GM19099 (cell line): ENCODE measurements around the gene FOXL2.

Experiments used
- POLR2A ChIP-seq: IDR thresholded peaks from 3 replicates; pipeline ENCODE4 v1.6.1; 2011; ENCODE audit warnings: low read depth; ENCODE audit not compliant: insufficient read length; ENCODE audit errors: extremely low read depth

FOXL2 gene

DNA sequence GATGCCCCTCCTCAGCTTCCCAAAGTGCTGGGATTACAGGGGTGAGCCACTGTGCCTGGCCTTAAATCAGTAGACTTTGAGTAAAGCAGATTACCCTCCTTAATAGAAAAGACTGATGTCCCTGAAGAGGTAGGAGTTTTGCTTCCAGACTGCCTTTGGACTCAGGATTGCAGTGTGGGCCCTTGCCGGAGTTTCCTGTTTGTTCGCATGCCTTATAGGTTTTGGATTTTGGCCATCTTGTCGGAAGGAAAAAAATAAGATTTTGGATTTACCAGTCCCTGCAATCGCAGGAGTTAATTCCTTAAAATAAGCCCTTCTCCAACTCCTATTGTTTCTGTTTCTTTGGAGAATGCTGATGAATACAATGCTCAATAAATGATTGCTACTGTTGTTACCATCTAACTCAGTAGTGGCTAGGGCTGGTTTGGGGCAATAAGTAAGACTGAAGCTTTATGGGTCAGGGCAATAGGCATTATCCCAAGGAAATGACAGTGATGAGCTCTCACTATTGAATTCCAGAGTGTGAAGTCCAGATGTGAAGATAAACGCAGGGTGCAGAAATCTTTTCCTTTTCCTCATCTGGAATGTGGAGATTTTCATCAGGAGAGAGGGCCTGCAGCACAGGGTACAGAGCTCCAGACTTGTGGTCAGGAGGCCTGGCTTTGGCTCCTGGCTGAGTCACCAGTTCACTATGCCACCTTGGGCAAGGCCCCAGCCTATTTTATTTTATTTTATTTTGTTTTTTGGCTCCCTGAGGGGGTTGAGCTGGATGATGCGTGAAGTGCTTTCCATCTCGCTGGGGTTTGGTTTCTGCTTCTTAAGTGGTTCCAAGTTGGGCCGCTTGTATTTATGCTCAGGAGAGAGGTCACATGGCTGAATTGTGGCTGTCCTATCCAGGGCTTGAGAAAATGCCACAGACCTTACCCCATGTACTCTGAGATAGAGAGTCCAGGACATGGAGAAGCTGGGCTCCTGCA, 25.3 kb downstream of the FOXL2 start:
- no peak for TF ChIP-seq POLR2A

DNA sequence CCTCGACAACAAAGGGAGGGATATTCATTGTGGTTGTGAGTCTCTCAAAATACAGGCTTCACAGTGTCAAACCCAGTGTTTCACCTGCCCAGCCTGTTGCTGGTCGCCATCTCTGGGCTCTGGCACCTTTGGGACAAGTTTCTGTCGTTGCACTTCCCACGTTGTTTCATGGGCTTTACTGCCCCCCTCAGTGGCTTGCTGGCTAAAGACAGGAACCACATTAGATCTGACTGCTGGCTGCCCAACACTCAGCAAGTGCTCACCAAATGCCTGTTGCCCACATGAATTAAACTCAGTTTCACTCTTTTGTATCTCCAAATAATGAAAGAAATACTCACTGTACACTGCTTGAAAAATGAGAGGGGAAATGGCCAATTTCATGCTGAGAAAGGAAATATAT, 27.6 kb downstream of the FOXL2 start:
- no peak for TF ChIP-seq POLR2A

DNA sequence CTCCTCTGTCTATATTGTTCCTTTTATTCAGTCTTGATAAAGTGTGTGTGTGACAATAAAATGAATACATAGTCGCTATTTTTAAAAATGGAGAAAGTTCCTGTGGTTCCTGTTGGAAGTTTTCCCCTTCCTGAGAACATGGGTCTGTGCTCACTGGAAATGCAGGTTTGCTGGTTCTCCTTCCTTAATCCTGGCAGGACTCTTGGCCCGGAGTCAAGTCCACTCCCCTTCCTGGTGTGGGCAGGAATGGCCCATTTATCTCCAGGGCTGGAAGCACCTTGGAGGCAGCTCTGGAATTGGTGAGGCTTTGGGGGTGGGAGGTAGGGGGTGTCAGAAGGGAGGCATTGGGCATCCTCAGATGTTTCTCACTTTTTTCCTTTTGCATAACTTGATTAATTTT, 30.1 kb downstream of the FOXL2 start:
- no peak for TF ChIP-seq POLR2A

DNA sequence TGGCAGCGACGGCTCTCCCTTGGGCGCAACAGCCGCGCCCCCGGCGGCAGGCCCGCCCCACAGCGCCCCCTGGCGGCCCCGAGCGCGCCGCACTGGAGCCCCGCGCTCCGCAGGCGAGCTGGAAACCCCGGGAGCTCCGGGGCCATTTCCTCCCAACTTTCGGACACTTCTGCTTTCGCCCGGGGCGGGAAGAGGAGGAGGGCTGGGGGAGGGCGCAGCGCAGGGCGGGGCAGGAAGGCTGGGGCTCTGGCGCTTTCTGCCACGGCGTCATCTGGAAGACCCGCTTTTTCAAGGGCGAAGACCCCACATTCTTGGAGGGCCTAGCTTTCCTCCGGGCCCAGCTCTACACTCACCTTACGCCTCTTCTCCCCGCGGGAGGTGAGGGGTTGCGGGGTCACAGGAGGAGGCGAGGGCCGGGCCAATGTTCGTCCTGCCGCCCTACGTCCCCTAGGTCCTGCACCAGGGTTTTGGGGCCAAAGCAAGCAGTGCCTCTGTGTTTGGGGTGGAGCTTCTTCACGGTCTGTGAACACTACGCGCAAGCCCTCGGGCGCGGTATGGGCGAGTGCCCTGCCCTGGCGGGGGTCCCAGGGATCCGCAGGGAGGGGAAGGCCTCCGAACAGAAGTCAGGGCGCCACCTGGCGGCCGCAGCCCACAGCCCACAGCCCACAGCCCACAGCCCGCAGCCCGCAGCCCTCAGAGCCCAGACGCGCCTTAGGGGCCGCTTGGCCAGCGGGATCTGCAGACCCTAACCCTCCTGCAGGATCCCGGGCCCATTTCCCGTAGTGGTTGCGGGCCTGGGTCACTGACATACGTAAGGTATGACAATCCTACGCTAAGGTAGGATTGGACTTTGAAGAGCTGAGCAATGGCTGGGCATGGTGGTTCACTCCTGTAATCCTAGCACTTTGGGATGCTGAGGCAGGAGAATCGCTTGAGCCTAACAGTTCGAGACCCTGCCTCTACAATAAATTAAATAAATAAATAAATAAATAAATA, 31.1 kb downstream of the FOXL2 start:
- TF ChIP-seq POLR2A = no peak

DNA sequence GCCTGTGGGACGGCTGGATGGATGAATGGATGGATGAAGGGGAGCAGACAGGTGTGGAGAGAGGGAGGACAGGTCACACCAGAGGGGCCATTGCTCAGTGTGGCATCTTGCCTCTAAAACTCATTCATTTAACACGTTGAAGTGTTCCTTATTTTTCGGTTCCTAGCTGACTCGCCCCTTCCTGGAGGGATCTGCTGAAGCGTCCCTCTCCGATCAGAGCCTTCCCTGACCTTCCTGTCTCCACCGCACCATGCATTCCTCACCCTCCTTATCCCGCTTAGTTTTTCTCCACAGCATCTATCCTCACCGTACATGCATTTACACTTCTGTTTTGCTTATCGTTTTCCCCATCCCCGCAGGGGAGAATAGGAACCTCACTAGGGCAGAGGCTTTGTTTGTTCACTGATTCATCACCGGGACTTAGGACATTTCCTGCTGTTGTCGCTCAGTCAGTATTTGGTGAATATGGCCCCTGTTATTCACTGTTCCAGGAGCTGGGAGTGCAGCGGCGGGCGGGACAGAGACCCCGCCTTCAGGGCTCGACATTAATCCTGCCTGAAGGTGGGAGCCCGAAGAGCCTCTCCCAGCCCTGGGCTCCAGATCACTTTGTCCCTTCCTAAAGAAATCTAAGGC, 32.0 kb downstream of the FOXL2 start:
- TF ChIP-seq POLR2A = no peak

DNA sequence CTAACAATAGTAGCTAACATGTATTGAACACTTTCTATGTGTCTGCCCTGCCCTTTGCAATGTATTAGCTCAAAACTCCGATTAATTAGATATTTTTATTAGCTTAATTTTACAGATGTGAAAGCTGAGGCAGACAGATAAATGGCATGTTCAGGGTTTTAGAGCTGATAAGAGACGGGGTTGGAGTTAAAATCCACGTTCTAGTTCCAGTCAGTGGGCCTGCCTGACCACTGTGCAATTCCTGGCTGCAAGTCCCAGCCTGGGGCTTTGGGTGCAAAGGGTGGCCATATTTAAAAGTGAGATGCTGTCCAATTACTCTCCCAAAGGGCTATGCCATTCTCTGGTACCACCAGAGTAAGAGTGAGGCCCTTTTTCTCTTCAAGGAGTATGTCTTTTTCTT, 33.2 kb downstream of the FOXL2 start:
- TF ChIP-seq POLR2A = no peak

DNA sequence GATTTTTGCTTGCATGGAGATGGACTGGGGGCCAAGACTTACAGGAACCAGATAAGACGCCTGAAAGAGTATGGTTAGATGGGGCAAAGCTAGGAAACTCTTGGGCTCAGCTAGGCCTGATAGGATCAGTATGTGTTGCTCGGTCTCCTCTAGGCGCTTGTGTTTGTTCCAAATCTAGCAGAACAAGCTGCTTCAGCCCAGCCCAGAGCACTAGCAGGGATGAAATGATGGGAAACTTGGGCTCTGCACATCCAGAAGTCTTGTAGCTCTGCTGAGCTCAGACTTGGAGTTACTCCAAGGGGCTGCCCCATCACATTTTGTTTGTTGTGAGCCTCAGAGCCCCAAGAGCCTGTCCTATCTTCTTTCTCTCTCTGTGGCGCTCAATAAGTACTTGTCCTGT, 34.7 kb downstream of the FOXL2 start:
- TF ChIP-seq POLR2A = no peak

DNA sequence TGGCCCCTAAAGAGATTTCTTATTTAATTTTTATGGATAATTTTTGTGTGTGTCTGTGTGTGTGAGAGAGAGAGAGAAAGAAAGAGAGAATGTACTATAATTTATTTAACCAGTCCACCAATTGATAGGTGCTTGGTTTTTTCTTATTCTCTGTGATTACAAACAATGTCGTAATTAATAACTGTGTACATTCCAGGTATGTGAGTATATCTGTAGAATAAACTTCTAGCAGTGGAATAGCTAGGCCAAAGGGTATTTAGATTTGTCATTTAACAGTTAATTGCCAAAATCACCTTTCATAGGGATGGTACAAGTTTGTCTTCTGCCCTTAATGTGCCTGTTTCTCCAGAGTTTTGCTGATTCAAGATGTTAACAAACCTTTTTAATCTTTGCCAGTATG, 35.3 kb downstream of the FOXL2 start:
- TF ChIP-seq POLR2A = no peak

DNA sequence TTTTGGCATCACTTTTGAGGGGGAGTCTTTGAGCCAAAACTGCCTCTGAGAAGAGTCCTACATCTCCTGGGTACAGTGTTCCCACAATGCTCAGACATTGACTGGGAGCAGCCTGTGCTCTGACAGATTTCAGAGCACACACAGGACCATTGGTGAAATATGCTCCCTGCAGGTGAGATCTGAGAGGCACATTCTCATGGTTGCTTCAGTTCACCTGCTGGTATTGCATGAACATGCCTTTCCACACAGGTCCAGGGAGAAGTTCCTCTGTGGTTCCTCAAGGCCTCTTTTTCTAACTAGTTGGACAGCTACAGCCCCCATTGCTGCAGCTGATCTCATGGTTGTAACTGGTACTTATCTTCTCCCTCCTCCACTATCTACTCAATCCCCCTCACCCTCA, 37.0 kb downstream of the FOXL2 start:
- TF ChIP-seq POLR2A = no peak

DNA sequence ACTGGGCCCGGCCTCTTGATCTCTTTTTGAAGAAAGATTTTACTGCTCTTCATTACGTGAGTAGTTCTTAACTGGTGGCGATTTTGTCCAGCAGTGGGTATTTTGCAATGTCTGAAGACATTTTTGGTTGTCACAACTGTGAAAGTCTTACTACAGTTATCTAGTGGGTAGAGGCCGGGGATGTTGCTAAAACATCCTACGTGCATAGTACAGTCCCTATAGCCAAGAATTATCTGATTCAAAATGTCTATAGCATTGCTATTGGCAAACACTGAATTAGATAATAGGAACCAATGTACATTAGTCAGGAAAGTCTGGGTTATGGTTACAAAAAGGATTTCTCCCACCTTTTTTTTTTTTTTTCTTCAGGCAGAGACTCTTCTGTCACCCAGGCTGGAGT, 38.1 kb downstream of the FOXL2 start:
- TF ChIP-seq POLR2A = no peak

DNA sequence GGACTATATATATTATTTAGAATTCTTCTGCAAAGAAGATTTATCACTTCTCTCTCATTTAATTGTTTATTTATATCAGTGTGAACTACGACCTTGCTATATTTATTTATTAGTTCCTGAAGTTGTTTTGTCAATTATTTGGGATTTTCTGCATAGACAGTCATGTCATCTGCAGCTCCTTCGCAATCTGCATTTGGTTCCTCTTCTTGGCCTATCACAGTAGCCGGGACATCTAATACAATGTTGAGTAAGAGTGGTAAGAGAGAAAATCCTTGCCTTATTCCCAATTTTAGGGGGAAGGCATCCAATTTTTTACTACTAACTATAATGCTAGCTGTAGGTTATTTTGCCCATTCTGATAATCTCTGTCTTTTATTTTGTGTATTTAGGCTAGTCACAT, 39.4 kb downstream of the FOXL2 start:
- TF ChIP-seq POLR2A = no peak

DNA sequence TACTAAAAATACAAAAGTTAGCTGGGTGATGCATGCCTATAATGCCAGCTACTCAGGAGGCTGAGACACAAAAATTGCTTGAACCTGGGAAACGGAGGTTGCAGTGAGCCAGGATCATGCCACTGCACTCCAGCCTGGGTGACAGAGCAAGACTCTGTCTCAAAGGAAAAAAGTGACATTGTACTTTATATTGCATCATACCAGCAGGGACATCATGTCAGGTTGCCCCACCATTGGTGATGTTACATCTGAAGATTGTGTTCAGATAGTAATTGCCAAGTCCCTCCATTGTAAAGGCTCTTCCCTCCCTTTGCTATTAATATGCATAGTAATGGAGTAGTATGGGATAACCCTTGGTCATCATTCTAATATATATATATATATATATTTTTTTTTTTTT, 44.8 kb downstream of the FOXL2 start:
- no peak for TF ChIP-seq POLR2A

DNA sequence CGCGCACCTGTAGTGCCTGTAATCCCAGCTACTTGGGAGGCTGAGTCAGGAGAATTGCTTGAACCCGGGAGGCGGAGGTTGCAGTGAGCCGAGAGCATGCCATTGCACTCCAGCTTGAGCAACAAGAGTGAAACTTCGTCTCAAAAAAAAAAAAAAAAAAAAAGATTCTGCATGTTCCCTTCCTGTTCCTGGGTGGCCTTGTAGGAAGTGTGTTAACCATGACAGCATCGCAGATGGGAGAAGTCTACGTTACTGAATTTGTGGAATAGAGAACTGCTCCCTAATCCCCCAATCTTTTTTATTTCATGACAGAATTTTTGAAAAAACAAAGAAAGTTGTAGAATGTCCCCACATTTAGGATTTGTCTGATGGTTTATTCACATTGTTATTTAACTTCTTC, 45.4 kb downstream of the FOXL2 start:
- no peak for TF ChIP-seq POLR2A

DNA sequence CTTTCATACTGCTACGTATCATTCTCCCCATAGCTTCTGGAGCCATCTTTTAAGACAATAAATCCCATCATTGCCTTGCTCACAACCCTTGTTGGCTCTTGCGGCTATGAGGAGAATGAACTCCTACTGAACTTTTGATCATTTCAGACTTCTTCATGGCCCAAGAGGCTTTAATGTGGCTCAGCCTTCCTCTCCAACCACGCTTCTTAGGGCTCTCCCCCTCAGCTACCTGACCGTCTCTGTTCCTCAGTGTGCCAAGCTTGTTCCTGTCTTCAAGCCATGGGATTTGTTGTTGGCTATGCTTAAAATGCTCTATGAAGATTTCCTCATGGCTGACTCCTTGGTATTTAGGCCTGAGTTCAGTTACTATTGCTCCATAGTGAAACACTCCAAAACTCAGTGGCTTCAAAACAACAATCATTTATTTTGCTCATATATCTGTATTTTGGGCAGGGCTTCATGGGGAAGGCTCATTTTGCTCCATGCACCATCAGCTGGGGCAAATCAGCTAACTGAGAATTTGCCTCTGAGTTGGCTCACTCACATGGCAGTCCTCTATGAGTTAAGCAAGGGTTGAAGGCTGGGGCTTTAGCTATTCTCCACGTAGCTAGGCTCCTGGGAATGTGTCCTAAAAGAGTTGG, 47.5 kb downstream of the FOXL2 start:
- no peak for TF ChIP-seq POLR2A

DNA sequence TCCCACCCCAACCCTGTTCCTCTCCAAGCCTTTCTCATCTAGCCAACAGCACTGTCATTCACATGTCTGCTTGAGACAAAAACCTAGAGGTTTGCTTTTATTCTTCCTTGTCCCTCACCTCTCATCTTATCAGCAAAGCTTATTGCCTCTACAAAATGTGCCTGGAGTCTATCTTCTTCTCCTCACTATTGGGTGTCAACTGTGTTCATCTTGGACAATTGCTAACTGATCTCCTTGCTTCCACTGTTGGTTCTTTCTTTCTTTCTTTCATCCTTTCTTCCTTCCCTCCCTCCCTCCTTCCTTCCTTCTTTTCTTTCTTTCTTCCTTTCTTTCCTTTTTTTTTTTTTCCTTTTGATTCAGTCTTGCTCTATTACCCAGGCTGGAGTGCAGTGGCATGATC, 48.2 kb downstream of the FOXL2 start:
- no peak for TF ChIP-seq POLR2A

DNA sequence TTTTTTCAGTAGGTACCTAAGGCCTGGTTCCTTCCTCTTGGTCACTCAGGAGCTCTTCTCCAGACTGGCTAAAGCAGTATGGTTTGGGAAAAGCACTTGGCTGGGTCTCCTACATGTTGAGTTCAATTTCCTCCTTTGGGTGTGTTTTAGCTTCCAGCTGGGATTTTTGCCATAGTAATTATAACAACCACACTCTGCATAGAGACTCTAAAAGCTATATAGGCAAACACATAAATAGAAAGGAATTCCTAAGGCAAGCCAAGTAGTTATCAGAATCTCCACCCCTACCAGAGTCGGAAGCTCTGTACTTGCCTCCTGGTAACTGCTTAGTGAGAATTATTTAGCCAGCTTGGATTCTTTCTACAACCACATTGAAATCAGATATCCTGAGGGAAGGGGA, 48.6 kb downstream of the FOXL2 start:
- no peak for TF ChIP-seq POLR2A
